HG03045 (cell line): ENCODE data around the gene ETNK1.

ENCODE experiments used
- ATAC-seq: cut with Tn5 transposase; IDR thresholded peaks from one replicate; pipeline ENCODE4 v1.9.1; 2021; ENCODE audit warnings: mild to moderate bottlenecking, moderate library complexity; ENCODE audit not compliant: unreplicated experiment

ETNK1 gene

DNA sequence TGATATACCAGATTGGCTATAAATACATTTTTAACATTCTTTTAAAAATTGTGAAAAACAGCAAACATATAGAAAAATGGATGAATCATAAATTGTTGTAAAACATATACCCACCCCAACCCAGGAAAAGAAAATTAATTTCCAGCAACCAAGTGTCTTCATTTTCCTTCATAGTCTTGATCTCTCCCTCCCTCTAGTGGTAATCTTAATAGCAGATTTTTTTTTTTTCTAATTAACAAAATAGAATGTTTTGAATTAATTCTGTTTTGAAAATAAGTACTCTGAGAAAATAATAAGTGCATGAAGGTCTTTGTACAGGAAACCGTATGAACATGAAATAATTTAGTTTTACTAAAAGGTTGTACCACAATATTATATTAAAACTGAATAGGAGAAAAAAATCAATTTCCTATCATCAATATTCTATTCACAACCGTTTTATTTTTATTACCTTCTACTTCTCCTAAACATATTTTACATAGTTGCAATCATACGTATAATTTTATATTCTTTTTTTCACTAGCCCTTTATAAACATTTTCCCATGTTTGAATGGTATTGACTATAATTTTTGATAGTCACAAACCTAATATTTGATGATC lies 7.0 kb downstream of the ETNK1 start:
- ATAC-seq = no peak

DNA sequence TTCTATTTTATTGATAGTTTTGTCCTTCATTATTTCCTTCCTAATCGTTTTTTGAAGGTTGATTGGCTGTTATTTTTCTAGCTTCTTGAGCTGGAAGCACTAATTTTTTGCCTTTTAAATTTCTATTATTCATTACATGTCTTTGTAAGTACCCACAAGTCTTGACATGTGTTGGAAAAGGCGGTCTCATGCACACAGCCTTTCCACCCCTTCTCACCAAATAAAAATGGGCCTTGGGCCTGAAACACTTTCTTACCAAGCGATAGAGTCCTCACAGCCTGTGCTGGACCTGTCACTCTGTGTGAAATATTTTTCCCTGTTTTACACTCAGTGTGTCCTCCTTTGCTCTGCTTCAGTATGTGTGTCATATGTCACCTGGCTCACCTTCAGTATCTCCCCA lies 9.9 kb downstream of the ETNK1 start:
- ATAC-seq = no peak

DNA sequence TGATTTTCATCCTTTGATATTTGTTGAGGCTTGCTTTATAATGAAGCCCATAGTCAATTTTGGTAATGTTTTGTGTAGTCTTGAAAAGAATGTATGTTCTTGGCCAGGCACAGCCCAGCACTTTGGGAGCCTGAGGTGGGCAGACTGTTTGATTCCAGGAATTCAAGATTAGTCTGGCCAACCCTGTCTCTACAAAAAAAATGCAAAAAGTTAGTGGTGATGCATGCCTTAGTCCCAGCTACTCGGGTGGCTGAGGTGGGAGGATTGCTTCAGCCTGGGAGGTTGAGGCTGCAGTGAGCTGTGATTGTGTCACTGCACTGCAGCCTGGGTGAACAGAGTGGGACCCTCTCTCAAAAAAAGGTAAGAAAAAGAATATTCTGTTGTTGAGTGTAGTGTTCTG lies 10.8 kb downstream of the ETNK1 start:
- ATAC-seq = no peak

DNA sequence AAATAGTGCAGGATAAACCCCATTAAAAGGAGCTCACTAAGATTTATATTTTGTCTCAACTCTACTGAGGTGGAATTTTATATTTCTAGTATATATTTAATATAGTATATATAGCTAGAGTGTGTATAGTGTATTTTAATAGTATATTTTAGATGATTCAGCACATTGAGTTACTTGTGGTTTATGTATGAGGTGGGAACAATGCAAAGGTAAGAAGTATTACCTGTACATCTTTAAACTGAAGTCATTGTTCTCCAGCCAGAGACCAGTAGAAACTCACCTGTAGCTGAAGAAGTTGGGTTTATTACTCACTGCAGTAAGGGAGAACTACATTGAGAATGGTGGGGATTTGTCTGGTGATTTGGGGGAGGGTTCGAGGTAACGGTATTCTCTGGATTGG lies 15.9 kb downstream of the ETNK1 start:
- ATAC-seq = no peak

DNA sequence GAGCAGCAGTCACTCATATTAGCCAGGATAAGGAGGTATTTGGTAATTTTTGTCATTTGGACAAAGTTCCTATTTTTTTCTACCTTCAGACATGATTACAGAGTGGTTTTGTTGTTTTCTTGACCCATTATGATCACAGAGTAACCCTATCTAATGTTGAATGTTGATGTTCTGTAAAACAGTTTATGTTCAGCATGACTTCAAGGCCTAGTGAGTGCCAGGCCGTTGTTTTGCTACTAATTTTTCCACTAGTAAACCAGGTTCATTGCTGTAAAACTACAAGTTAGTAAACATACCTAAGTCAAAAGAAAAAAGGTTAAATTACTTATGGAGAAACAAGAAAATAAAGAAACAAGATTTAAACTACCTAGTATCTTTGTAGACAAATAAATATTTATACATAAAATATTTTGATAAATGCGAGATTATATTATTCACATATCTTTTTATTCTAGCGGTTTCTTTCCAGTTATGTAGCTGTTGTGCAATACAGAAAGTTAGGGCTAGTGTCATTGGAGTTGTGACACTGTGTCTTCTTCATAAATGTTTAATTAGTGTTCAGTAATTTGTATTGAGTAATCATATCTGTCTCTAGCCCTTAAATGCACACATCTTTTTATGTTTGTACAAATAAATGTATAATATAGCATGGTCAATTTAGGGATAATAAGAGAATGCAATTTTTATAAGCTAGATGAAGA lies 16.5 kb downstream of the ETNK1 start:
- no peak for ATAC-seq

DNA sequence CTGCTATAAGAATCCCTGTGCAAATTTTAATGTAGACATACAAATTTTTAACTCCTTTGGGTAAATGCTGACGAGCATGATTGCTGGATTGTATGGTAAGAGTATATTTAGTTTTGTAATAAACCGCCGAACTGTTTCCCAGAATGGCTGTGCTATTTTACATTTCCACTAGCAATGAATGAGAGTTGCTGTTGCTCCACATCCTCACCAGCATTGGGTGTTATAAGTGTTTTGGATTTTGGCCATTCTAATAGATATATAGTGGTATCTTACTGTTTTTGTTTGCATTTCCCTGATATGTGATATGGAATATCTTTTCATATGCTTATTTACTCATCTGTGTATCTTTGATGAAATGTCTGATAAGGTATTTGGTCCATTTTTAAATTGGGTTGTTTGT lies 23.7 kb downstream of the ETNK1 start:
- ATAC-seq = no peak

DNA sequence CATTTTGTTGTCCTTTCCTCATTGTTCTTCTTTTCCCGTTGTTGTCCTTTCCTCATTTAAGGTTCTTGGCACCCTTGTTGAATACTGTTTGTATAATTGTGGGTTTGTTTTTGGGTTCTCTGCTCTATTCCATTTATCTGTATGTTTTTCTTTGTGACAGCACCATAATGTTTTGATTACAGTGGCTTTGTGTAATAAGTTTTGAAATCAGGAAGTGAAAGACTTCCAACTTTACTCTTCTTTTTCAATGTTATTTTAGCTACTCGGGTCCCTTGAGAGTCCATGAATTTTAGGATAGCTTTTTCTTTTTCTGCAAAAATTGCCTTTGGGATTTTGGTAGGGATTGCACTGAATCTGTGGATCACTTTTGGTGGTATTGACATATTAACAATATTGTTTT lies 28.1 kb downstream of the ETNK1 start:
- no peak for ATAC-seq

DNA sequence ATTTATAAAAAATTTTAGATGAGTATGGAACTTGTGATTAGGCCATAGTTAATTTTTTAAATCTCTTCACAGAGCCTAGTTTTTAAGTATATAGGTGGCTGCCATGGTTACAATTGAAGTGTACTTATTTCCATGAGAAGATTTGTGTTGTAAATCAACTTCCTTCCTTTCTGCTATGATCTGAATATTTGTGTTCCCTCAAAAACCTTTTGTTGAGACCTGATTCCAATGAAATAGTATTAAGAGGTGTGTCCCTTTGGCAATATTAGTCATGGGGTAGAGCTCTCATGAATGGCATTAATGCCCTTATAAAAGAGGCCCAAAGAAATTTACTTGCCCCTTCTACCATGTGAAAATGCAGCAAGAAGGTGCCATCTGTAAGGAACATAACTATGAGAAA lies 28.8 kb downstream of the ETNK1 start:
- no peak for ATAC-seq

DNA sequence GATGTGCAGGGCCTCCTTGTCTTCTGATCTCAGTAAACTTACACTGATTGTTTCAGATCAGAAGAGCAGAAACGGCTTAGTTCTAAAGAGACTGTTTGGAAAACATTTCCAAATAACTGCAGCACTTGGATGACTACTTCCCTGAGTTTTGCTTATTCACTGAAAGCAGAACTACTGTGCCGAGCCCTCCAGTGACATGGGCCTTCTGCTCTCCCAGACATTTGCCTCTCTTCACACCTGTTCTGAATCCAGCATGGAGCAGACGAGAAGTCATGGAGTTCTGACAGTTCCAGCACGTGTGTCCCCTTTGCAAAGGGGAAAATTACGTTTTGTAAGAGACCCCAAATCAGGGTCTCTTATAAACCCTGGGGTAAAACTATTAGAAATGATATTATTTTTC lies 31.4 kb downstream of the ETNK1 start:
- ATAC-seq = no peak

DNA sequence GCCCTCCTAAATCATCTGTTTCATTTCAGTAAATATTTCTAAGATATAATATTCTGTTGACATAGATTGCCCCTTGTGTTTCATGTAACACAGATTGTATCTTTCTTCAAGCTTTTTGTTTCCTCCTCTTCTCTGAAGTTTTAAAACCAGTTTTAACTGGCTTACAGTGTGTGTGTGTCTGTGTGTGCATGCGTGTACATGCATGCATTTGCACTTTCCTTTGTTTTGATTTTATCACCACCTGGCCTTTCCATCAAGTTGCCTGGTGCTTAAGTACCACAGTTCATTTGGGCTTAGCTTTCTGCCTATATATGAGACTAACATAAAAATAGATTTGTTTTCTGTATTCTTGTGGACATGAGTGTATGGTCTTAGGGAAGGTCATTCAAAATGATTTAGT lies 31.9 kb downstream of the ETNK1 start:
- no peak for ATAC-seq

DNA sequence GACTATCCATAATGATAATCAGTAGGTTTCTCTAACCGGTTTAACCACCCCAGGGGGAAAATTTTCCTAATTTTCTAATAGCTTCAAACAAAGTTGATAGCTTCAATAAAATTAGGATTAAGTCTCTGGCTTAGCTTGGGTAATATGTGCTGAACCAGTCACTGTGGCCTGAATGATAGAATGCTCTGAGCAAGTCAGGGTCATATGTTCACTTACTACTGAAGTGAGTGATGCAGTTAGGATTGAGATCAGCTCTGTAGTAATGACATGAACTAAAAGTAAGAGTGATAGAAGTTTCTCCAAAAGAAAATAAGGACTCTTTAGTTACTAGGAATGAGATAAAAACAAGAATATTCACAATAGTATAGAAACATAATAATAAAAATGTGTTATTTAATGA lies 32.6 kb downstream of the ETNK1 start:
- no peak for ATAC-seq

DNA sequence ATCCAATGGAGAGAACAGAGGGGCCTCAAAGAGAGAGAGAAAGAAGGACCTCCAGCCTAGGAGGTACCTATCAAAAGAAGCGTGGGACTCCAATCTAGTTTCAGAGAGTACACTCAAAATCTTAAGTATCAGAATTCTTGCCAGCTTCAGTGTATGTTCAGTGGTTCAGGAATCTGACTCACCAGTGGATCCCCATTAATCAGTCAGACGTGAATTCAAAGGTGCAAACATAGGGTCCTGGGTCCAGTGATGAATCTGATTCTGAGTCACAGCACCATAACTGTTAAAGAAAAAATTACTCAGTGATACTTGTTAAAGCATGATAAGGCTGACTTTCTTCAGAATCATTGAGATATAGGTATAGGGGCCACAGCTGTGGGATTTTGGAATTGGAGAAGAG lies 33.2 kb downstream of the ETNK1 start:
- no peak for ATAC-seq

DNA sequence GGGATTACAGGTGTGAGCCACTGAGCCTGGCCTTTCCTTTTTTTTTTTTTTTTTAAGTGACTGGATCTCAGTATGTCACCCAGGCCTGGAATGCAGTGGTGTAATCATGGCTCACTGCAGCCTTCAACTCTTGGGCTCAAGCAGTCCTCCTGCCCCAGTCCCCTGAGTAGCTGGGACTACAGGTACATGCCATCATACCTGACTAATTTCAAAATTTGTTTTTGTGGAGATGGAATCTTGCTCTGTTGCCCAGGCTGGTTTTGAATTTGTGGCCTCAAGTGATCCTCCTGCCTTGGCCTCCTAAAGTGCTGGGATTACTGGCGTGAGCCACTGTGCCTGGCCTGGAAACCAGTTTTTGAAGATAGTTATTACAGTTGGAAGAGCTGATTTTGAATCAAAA lies 37.4 kb downstream of the ETNK1 start:
- no peak for ATAC-seq

DNA sequence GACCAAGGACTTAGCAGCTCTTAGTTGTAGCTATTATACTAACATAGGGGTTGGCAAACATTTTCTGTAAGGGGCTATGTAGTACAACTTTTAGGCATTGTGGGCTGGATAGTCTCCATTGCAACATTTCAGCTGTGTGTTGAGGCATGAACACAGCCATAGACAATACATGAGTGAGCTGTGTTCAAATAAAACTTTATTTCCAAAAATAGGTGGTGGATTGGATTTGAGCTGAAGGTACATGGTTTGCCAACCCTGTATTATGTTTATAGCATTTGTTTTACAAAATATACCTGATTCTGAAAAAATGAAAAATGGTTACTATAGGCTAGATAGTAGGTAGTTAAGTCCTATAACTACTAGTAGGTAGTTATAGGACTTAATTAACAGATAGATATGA lies 40.5 kb downstream of the ETNK1 start:
- ATAC-seq = no peak

DNA sequence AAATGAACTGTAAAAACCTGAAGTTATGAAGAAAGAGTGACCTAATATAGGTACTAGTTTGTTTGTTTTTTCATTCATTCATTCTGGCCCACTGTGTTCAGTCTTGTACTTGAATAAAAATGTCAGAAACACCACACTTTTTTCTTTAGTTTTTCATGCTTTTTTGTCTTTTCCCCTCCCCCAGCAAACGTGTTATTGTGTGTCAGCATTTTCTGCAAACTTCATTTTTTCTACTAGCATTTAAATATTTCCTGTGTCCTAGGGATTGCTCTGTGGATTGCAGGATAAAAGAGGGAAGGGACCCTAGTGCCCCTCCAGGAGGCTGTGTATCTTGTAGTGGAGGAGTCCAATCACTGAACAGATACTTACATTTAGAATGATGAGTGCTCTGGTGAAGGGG lies 42.2 kb downstream of the ETNK1 start:
- ATAC-seq = no peak

DNA sequence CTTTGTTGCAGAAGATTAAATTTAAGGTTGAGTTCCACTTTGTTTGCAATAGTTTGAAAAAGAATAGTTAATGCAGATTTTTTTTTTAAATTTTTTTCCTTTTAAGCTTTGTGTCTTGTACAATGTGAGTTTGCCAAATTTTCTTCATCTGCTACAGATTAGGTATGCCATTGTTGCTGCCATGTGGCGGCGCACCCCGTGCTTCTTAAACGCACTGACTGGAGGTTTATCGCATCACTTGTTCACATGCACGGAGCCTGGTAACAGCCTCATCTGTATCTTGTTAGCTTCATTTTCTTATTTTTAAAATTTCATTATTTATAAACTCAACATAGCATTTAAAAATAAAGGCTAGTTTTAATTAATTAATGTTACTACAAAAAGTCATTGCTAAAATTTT lies 43.5 kb downstream of the ETNK1 start:
- no peak for ATAC-seq

DNA sequence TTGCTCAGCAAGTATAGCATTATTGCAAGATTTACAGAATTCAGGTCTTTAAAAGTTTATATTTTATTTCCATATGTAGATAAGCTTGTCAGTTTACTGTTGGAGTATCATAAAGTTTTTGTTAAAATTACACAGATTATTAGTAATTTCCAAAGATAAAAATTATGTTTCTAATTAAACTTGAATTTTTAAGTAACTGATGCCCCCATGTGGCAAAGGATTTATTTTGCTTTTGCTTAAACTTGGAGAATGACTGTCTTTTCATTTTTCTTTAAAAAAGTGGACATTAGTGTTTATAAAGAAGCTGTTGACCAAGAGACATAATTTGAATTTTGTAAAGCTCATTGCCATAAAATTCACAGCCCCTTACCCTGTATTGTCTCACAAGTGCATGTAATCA lies 45.8 kb downstream of the ETNK1 start:
- ATAC-seq = no peak

DNA sequence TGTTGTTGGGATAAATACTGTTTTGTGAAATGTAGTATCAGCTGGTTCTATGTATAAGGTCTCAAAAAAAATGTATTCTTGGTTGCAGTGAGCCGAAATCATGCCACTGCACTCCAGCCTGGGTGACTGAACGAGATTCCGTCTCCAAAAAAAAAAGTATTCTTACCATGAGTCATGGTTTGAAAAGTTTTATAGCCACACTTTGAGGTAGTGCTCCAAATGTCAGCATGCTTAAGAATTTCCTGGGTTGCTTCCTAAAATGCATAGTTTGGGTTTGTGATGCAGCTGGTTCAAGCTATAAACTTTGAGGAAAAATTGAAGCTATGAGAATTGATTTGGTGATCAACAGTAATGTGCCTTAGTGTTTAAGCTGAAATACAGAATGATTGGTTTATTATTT lies 48.0 kb downstream of the ETNK1 start:
- ATAC-seq = no peak

DNA sequence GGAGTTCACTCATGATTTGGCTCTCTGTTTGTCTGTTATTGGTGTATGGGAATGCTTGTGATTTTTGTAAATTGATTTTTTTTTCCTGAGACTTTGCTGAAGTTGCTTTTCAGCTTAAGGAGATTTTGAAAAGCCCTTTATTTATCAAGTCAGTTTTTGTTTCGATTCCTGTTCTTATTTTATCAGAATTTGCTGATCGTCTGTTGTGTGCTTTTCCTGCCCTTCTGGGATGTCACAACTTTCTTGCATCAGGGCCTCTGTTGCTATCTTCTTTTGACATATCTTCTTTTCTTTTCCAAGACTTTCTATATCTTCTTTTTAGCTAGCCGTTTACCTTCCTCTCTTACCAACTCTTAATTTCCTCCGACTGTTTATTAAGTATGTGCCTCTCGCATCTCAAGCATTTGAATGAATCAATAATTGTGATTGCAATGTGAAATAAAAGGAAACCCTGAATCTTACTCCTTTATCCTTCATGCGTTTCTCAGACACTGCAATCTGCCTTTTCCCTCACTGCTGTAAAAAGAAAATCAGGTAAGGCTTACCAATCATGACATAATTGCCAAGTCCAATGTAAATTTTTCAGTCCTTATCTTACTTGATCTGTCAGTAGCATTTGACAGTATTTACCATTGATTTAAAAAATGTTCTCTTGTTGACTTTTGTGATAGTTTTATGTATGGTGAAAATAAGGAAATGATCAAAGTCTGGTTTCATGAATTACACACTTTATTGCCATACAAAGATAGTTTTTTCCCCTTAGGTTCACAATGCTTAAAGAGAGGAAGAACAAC lies 53.0 kb downstream of the ETNK1 start:
- no peak for ATAC-seq

DNA sequence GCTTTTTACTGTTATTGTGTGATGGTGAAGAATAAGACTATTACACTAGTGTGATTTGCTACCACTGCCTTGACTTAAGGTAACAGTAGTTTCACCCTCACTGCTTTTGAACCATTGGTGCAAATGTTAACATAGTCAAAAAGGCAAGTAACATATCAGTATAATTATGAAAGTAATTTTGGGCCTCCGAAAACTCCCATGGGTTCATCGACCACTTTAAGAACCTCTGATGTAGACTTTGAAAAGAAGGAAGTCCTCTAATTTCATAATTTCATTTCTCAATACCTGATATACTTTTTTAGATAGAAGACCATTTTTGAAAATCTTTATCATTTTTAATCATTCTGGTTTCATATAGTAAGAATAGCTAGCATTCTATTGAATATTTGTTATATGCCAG lies 57.7 kb downstream of the ETNK1 start:
- ATAC-seq = no peak

DNA sequence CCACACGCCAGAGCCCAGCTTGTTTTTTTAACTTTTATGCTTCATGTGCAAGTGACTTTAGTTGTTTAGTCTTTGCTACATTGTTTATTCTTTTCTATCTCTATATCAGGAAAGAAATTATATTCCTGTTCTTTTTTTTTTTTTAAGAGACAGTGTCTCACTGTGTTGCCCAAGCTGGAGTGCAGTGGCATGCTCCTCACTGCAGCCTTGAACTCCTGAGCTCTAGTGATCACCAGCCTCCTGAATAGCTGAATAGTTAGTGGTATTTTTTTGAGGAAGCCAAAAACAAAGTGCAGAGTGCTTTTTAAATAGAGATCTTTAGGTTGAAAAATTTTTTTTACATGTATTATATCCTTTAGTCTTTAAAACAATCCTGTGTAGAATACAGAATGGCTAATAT lies 58.2 kb downstream of the ETNK1 start:
- ATAC-seq = no peak
